GM23338 (cell line): ENCODE data around the gene SLC17A6. TPM values are rescaled to one million over a fixed set of nuclear protein-coding genes. Genes with fewer than 3 reads are reported as not detected.

Experiments used
- ATAC-seq: fragments of 200-7000 bp; cut with Tn5 transposase; 3 replicates; pipeline ENCODE4 v1.9.1; 2020
- DNase-seq: peaks from one replicate; pipeline ENCODE4 v3.0.0-alpha.2; 2015; ENCODE audit warnings: low spot score
- H2AFZ ChIP-seq: fragments of 200-600 bp; sonication (generic); 2 replicates; pipeline ENCODE4 v1.8.0; 2016; ENCODE audit warnings: antibody characterized with exemption, mild to moderate bottlenecking, moderate library complexity
- H3F3A ChIP-seq: fragments of 200-600 bp; sonication (generic); replicated peaks from 2 replicates; pipeline ENCODE4 v1.8.0; 2017; ENCODE audit warnings: antibody characterized with exemption, mixed run types, low read depth
- H3K27ac ChIP-seq: fragments of 200-600 bp; sonication (generic); 2 replicates; pipeline ENCODE4 v1.6.1; 2016; ENCODE audit warnings: low read depth
- H3K27me3 ChIP-seq: fragments of 200-600 bp; sonication (generic); 2 replicates; pipeline ENCODE4 v1.8.0; 2016; ENCODE audit warnings: mild to moderate bottlenecking, mixed run types, moderate library complexity; ENCODE audit not compliant: insufficient read depth
- H3K36me3 ChIP-seq: fragments of 200-600 bp; sonication (generic); 2 replicates; pipeline ENCODE4 v1.8.0; 2016; ENCODE audit warnings: mild to moderate bottlenecking; ENCODE audit not compliant: insufficient read depth
- H3K4me1 ChIP-seq: fragments of 200-600 bp; sonication (generic); 2 replicates; pipeline ENCODE4 v1.8.0; 2016; ENCODE audit warnings: mild to moderate bottlenecking, moderate library complexity; ENCODE audit not compliant: insufficient read depth
- H3K4me2 ChIP-seq: fragments of 200-600 bp; sonication (generic); 2 replicates; pipeline ENCODE4 v1.7.1; 2017; ENCODE audit warnings: mixed run types
- H3K4me3 ChIP-seq: fragments of 200-600 bp; sonication (generic); 2 replicates; pipeline ENCODE4 v1.6.1; 2016; ENCODE audit warnings: mixed run types
- H3K79me2 ChIP-seq: fragments of 200-600 bp; sonication (generic); replicated peaks from 2 replicates; pipeline ENCODE4 v1.8.0; 2017; ENCODE audit warnings: mild to moderate bottlenecking; ENCODE audit not compliant: insufficient read depth
- H3K9me2 ChIP-seq: fragments of 200-600 bp; sonication (generic); 2 replicates; pipeline ENCODE4 v1.8.0; 2017; ENCODE audit not compliant: insufficient read depth
- H4K20me1 ChIP-seq: fragments of 200-600 bp; sonication (generic); replicated peaks from 2 replicates; pipeline ENCODE4 v1.8.0; 2017; ENCODE audit warnings: mild to moderate bottlenecking; ENCODE audit not compliant: insufficient read depth
- H3K27ac Mint-ChIP-seq: 2 replicates; pipeline ENCODE4 v1.8.0; 2020; ENCODE audit warnings: inconsistent platforms, mild to moderate bottlenecking, moderate library complexity, mixed read lengths
- H3K27me3 Mint-ChIP-seq: 3 replicates; pipeline ENCODE4 v1.8.0; 2022; ENCODE audit warnings: low read depth, mild to moderate bottlenecking, moderate library complexity, mixed read lengths, inconsistent platforms; ENCODE audit not compliant: insufficient read depth, poor library complexity
- H3K36me3 Mint-ChIP-seq: 3 replicates; pipeline ENCODE4 v1.8.0; 2021; ENCODE audit warnings: low read depth, mild to moderate bottlenecking, inconsistent platforms, moderate library complexity, mixed read lengths
- H3K4me1 Mint-ChIP-seq: 3 replicates; pipeline ENCODE4 v1.8.0; 2020; ENCODE audit warnings: mild to moderate bottlenecking, inconsistent platforms, mixed read lengths
- H3K4me3 Mint-ChIP-seq: 3 replicates; pipeline ENCODE4 v1.8.0; 2021; ENCODE audit warnings: moderate library complexity, mild to moderate bottlenecking, inconsistent platforms, mixed read lengths
- H3K9me3 Mint-ChIP-seq: 3 replicates; pipeline ENCODE4 v1.8.0; 2020; ENCODE audit warnings: moderate library complexity, mild to moderate bottlenecking, inconsistent platforms, mixed read lengths
- CREB1 ChIP-seq: fragments of 250-450 bp; sonication (Bioruptor Pico); IDR thresholded peaks from 2 replicates; pipeline ENCODE4 v1.5.0; 2020; ENCODE audit warnings: low read depth, mild to moderate bottlenecking, moderate library complexity
- ETS1 ChIP-seq: IDR thresholded peaks from 2 replicates; pipeline ENCODE4 v1.6.1; 2016; ENCODE audit warnings: antibody characterized with exemption
- JUNB ChIP-seq: IDR thresholded peaks from one replicate; pipeline ENCODE4 v1.6.1; 2016; ENCODE audit warnings: antibody characterized with exemption; ENCODE audit not compliant: unreplicated experiment
- NANOG ChIP-seq: IDR thresholded peaks from 2 replicates; pipeline ENCODE4 v1.6.1; 2016; ENCODE audit warnings: antibody characterized with exemption, borderline replicate concordance
- STAT1 ChIP-seq: IDR thresholded peaks from one replicate; pipeline ENCODE4 v1.6.1; 2016; ENCODE audit warnings: antibody characterized with exemption; ENCODE audit not compliant: unreplicated experiment
- ZNF331 ChIP-seq: fragments of 250-450 bp; sonication (Bioruptor Pico); IDR thresholded peaks from 2 replicates; pipeline ENCODE4 v1.5.0; 2020; ENCODE audit warnings: low read depth, mild to moderate bottlenecking, moderate library complexity
- polyA plus RNA-seq: library from polyadenylated mRNA; unstranded; fragments of >200 nt; fragmentation: Nextera tagmentation; extraction: Ambion mirVana; gene quantifications from 2 replicates; pipeline ENCODE4 v1.2.1, GENCODE V29; 2016
- total RNA-seq: library from RNA; depleted of rRNA; stranded (reverse); fragments of >200 nt; shearing (Covaris generic); gene quantifications from 2 replicates; pipeline ENCODE4 v1.2.3, GENCODE V29; 2014
- TF ChIP-seq, protein P1 (sequence below): IDR thresholded peaks from one replicate; pipeline ENCODE4 v1.6.1; 2018; ENCODE audit warnings: antibody characterized with exemption; ENCODE audit not compliant: unreplicated experiment
- TF ChIP-seq, protein P2 (sequence below), 2 experiments: fragments of 200-600 bp in 1 of 2; sonication (generic) in 1 of 2; conservative IDR thresholded peaks; 2 replicates each; pipeline versions ENCODE4 v1.5.1 to v1.6.1; 2016 to 2017; ENCODE audit warnings: antibody characterized with exemption in 2 of 2, low read depth in 2 of 2, mild to moderate bottlenecking in 2 of 2, moderate library complexity in 1 of 2
- TF ChIP-seq, protein P3 (sequence below): fragments of 250-450 bp; sonication (Bioruptor Pico); IDR thresholded peaks from 2 replicates; pipeline ENCODE4 v1.5.0; 2020; ENCODE audit warnings: mild to moderate bottlenecking, moderate library complexity

SLC17A6 gene
- total and polyA plus RNA-seq, 2 experiments from 2014 or later, result 0.31 TPM

DNA sequence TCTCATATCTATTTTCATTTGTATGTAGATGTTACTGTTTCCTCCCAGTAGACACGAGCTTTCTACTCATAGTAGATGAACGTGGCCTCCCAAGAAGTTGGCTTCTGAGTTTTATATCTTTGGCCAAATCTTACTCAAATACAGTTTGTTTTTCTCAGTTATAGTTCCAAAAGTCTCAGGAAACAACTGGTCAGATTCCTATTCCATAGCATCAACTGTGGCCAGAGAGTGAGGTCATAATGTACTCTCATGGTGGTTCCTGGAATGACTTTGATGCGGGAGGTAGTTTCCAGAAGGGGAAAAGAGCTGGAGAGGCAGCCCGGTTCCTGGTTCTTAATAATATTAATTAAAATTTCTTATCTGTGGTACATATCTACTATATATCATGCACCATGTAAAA is 77.3 kb downstream of the SLC17A6 start (continued):
- TF ChIP-seq, protein P1, sequence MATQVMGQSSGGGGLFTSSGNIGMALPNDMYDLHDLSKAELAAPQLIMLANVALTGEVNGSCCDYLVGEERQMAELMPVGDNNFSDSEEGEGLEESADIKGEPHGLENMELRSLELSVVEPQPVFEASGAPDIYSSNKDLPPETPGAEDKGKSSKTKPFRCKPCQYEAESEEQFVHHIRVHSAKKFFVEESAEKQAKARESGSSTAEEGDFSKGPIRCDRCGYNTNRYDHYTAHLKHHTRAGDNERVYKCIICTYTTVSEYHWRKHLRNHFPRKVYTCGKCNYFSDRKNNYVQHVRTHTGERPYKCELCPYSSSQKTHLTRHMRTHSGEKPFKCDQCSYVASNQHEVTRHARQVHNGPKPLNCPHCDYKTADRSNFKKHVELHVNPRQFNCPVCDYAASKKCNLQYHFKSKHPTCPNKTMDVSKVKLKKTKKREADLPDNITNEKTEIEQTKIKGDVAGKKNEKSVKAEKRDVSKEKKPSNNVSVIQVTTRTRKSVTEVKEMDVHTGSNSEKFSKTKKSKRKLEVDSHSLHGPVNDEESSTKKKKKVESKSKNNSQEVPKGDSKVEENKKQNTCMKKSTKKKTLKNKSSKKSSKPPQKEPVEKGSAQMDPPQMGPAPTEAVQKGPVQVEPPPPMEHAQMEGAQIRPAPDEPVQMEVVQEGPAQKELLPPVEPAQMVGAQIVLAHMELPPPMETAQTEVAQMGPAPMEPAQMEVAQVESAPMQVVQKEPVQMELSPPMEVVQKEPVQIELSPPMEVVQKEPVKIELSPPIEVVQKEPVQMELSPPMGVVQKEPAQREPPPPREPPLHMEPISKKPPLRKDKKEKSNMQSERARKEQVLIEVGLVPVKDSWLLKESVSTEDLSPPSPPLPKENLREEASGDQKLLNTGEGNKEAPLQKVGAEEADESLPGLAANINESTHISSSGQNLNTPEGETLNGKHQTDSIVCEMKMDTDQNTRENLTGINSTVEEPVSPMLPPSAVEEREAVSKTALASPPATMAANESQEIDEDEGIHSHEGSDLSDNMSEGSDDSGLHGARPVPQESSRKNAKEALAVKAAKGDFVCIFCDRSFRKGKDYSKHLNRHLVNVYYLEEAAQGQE, result no peak
- TF ChIP-seq NANOG, result no peak
- no peak for TF ChIP-seq ZNF331
- TF ChIP-seq JUNB, result no peak

- ATAC-seq, result no peak
- TF ChIP-seq STAT1, result no peak
- TF ChIP-seq, protein P1, result no peak
- TF ChIP-seq, protein P2, sequence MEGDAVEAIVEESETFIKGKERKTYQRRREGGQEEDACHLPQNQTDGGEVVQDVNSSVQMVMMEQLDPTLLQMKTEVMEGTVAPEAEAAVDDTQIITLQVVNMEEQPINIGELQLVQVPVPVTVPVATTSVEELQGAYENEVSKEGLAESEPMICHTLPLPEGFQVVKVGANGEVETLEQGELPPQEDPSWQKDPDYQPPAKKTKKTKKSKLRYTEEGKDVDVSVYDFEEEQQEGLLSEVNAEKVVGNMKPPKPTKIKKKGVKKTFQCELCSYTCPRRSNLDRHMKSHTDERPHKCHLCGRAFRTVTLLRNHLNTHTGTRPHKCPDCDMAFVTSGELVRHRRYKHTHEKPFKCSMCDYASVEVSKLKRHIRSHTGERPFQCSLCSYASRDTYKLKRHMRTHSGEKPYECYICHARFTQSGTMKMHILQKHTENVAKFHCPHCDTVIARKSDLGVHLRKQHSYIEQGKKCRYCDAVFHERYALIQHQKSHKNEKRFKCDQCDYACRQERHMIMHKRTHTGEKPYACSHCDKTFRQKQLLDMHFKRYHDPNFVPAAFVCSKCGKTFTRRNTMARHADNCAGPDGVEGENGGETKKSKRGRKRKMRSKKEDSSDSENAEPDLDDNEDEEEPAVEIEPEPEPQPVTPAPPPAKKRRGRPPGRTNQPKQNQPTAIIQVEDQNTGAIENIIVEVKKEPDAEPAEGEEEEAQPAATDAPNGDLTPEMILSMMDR (conservative IDR thresholded peaks at IDR 0.05; ENCODE audit: low read depth in 2 of 2), result no peak
- no peak for TF ChIP-seq ETS1
- TF ChIP-seq, protein P3, sequence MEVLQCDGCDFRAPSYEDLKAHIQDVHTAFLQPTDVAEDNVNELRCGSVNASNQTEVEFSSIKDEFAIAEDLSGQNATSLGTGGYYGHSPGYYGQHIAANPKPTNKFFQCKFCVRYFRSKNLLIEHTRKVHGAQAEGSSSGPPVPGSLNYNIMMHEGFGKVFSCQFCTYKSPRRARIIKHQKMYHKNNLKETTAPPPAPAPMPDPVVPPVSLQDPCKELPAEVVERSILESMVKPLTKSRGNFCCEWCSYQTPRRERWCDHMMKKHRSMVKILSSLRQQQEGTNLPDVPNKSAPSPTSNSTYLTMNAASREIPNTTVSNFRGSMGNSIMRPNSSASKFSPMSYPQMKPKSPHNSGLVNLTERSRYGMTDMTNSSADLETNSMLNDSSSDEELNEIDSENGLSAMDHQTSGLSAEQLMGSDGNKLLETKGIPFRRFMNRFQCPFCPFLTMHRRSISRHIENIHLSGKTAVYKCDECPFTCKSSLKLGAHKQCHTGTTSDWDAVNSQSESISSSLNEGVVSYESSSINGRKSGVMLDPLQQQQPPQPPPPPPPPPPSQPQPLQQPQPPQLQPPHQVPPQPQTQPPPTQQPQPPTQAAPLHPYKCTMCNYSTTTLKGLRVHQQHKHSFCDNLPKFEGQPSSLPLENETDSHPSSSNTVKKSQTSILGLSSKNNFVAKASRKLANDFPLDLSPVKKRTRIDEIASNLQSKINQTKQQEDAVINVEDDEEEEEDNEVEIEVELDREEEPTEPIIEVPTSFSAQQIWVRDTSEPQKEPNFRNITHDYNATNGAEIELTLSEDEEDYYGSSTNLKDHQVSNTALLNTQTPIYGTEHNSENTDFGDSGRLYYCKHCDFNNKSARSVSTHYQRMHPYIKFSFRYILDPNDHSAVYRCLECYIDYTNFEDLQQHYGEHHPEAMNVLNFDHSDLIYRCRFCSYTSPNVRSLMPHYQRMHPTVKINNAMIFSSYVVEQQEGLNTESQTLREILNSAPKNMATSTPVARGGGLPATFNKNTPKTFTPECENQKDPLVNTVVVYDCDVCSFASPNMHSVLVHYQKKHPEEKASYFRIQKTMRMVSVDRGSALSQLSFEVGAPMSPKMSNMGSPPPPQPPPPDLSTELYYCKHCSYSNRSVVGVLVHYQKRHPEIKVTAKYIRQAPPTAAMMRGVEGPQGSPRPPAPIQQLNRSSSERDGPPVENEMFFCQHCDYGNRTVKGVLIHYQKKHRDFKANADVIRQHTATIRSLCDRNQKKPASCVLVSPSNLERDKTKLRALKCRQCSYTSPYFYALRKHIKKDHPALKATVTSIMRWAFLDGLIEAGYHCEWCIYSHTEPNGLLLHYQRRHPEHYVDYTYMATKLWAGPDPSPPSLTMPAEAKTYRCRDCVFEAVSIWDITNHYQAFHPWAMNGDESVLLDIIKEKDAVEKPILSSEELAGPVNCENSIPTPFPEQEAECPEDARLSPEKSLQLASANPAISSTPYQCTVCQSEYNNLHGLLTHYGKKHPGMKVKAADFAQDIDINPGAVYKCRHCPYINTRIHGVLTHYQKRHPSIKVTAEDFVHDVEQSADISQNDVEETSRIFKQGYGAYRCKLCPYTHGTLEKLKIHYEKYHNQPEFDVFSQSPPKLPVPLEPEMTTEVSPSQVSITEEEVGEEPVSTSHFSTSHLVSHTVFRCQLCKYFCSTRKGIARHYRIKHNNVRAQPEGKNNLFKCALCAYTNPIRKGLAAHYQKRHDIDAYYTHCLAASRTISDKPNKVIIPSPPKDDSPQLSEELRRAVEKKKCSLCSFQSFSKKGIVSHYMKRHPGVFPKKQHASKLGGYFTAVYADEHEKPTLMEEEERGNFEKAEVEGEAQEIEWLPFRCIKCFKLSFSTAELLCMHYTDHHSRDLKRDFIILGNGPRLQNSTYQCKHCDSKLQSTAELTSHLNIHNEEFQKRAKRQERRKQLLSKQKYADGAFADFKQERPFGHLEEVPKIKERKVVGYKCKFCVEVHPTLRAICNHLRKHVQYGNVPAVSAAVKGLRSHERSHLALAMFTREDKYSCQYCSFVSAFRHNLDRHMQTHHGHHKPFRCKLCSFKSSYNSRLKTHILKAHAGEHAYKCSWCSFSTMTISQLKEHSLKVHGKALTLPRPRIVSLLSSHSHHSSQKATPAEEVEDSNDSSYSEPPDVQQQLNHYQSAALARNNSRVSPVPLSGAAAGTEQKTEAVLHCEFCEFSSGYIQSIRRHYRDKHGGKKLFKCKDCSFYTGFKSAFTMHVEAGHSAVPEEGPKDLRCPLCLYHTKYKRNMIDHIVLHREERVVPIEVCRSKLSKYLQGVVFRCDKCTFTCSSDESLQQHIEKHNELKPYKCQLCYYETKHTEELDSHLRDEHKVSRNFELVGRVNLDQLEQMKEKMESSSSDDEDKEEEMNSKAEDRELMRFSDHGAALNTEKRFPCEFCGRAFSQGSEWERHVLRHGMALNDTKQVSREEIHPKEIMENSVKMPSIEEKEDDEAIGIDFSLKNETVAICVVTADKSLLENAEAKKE, result no peak
- no peak for TF ChIP-seq NANOG
- TF ChIP-seq JUNB, result no peak
- TF ChIP-seq CREB1, result no peak
- H3K36me3 ChIP-seq, result no peaks in the 10 kb centered on the region
- H3K27ac Mint-ChIP-seq, result no peak overlapping the region
- DNase-seq, result no peak
- H3K36me3 Mint-ChIP-seq, result no peaks in the 10 kb centered on the region
- H3K4me2 ChIP-seq, result no peak overlapping the region
- peaks cover 2% of the 10 kb centered on the region for H3K27me3 Mint-ChIP-seq
- H3K27me3 ChIP-seq, result no peaks in the 10 kb centered on the region
- 0 out of 2 replicates have a peak, but pooled peaks cover 4% of the 10 kb centered on the region for H3K9me2 ChIP-seq
- no peak overlapping the region for H2AFZ ChIP-seq
- H3F3A ChIP-seq, result no peaks in the 10 kb centered on the region
- H3K4me1 Mint-ChIP-seq, result no peaks in the 10 kb centered on the region
- no peaks in the 10 kb centered on the region for H3K4me1 ChIP-seq
- H3K9me3 Mint-ChIP-seq, result no peaks in the 10 kb centered on the region
- no peak overlapping the region for H3K27ac ChIP-seq
- H3K79me2 ChIP-seq, result no peaks in the 10 kb centered on the region
- H3K4me3 ChIP-seq, result no peak overlapping the region
- no peaks in the 10 kb centered on the region for H4K20me1 ChIP-seq
- no peak overlapping the region for H3K4me3 Mint-ChIP-seq
Measured at GRCh38 chr11:22416462-22416861, 78.3 kb downstream of the SLC17A6 start.
